HG03378 (cell line): ENCODE data around the gene SFSWAP.

Source experiments
- ATAC-seq: cut with Tn5 transposase; IDR thresholded peaks from one replicate; pipeline ENCODE4 v1.9.1; 2021; ENCODE audit warnings: mild to moderate bottlenecking, moderate library complexity; ENCODE audit not compliant: unreplicated experiment

SFSWAP gene

GRCh38 chr12:131785763-131786330 lies 75.0 kb downstream of the SFSWAP start:
- ATAC-seq, result no peak

- no peak for ATAC-seq
Measured at GRCh38 chr12:131786331-131786730, 75.4 kb downstream of the SFSWAP start.

DNA sequence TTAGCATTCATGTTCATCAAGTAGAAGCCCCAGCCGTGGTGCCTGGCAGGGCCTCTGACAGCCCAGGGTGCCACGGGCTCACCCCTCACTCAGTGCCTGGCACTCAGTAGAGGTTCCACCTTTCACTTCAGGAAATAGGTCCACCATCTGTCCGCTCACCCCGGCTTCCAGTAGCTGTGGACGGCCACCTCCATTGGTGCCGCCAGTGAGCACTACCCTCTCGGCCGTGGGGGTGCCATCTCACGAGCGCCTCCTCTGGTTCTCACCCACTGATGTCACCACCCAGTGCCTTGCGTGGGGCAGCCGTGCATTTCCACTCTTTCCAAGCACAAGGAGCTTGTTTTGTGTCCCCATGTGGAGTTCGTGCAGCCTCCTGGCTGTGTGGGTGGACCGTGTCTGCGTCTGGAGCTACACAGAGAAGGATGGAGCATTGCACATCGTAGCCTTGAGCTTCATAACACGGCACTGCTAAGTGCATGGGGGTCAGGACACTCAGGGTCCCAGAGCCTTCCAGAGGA lies 76.3 kb downstream of the SFSWAP start:
- ATAC-seq, result no peak

- no peak for ATAC-seq
Measured at GRCh38 chr12:131788070-131788469, 77.2 kb downstream of the SFSWAP start.

GRCh38 chr12:131789638-131790037 lies 78.7 kb downstream of the SFSWAP start:
- no peak for ATAC-seq

- ATAC-seq, result no peak
Measured at GRCh38 chr12:131793243-131794022, 82.5 kb downstream of the SFSWAP start.

DNA sequence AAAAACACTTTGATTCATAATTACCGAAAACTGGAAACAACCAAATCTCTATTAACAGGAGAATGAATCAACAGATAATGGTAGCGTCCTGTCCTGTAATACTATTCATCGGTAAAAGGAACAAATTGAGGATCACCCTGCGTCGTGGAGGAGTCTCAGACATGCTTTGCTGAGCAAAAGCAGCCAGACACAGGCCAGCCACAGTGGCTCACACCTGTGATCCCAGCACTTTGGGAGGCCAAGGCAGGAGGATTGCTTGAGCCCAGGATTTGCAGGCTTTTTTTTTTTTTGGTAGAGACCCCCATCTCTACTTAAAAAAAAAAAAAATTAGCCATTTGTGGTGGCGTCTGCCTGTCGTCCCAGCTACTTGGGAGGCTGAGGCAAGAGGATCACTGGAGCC lies 83.2 kb downstream of the SFSWAP start:
- no peak for ATAC-seq

DNA sequence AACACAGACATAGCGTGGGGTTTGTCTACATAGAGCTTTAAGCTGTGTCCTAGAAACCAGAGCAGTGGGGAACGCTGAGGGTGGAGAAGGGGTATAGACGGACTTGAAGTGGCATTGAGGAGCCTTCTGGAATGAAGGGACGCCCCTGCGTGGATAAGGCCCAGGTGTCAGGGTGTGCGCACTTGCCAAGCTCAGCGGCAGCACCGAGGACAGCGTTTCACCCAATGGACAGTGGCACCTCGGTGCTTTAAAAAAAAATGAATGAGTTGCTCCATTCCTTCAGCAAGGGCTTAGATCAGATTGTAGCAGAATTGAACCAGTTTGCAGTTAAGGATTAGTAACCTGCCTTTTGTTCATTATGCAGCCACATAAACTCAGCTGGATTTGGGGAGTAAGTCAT lies 83.7 kb downstream of the SFSWAP start:
- ATAC-seq, result no peak

DNA sequence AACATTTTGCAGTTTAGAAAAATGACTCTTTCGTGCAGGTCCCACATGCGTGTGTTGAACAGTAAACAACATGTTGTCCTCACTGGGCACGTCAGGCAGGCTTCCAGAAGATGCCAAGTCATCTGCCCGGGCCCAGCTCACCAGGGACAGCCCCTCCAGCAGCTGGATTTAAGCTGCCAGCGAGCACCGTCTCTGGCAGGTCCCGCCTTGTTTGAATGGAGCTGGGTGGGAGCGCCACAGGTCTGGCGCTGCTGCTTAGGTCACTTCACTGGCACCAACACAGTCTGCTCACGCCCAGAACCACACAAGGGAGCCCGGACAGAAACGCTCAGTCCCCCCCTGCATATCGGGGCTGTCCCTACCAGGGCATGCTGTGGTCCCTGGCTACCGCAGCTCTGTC lies 84.2 kb downstream of the SFSWAP start:
- ATAC-seq, result no peak

- no peak for ATAC-seq
Measured at GRCh38 chr12:131795690-131796410, 85.0 kb downstream of the SFSWAP start.

- ATAC-seq, result no peak
Measured at GRCh38 chr12:131796411-131796736, 85.5 kb downstream of the SFSWAP start.

- ATAC-seq, result no peak
Measured at GRCh38 chr12:131796754-131797587, 86.1 kb downstream of the SFSWAP start.

DNA sequence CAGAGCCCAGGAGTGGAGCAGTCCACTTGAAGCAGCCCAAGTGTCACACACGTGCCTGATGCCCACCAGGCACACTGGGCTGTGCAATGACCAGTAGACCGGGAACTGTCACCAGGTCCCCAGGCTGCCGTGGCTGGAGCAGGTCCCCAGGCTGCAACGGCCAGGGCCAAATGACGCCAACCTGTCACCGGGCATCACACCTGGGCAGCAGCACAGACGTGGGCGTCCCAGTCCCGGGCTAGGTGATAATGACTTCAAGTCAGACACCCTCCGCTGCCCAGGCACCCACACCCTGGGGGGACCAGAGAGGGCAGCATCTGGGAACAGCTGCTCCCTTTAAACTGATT lies 86.7 kb downstream of the SFSWAP start:
- ATAC-seq, result no peak

DNA sequence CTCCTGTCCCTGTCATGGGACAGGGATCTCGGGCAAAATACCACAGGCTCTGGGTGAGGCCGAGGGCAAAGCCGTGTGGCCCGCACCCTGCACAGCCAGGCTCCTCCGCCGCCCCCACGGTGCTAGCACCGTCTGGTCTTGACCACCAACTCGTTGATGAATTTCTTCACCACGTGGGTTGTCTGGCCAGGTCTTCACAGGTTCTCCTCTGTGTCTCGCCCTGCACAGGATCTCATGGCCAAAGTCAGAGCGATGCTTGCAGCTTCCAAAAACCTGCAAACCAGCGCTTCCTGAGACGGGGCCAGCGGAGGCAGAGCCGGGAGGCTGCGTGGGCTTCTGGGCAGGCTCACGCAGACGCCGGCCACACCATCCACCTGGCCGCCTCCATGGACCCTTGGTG lies 88.3 kb downstream of the SFSWAP start:
- no peak for ATAC-seq

GRCh38 chr12:131799828-131800593 lies 89.1 kb downstream of the SFSWAP start:
- no peak for ATAC-seq

GRCh38 chr12:131800594-131801135 lies 89.8 kb downstream of the SFSWAP start:
- no peak for ATAC-seq

DNA sequence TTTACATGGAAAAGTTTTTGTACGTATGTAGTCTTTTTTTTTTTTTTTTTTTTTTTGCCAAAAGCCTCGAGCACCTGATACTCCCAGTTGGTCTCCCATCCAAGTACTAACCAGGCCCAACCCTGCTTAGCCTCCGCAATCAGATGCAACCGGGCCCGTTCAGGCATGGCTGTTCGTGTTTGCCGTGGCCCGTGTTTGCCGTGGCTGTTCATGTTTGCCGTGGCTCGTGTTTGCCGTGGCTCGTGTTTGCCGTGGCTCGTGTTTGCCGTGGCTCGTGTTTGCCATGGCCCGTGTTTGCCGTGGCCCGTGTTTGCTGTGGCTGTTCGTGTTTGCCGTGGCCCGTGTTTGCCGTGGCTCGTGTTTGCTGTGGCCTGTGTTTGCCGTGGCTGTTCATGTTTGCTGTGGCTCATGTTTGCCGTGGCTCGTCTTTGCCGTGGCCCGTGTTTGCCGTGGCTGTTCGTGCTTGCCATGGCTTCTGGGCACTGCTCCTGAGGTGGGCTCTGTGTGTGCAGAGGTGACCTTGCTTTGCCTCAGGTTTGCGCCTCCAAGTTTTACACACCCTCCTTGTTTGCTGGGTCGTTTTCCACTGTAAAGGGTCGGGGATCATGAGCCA lies 90.5 kb downstream of the SFSWAP start:
- ATAC-seq, result no peak

- ATAC-seq, result no peak
Measured at GRCh38 chr12:131803961-131804521, 93.2 kb downstream of the SFSWAP start.

GRCh38 chr12:131805421-131805820 lies 94.5 kb downstream of the SFSWAP start:
- ATAC-seq, result no peak
